T-helper 2 cell treated with Interferon-gamma antibody and Interleukin-4, amounts not matched to agents 5 μg/mL and 100 μg/mL, for 36 hours (primary cell): Measurements from ENCODE around the gene DKK1.

Experiments
- DNase-seq: peaks from one replicate; pipeline ENCODE4 v3.0.0; 2021; ENCODE audit warnings: low spot score
- H3K27ac Mint-ChIP-seq: one replicate; pipeline ENCODE4 v1.8.0; 2021; ENCODE audit warnings: mild to moderate bottlenecking, mixed read lengths
- H3K27me3 Mint-ChIP-seq: one replicate; pipeline ENCODE4 v1.8.0; 2021; ENCODE audit warnings: low read depth, mixed read lengths
- H3K36me3 Mint-ChIP-seq: one replicate; pipeline ENCODE4 v1.8.0; 2021; ENCODE audit warnings: low read depth, mixed read lengths
- H3K4me1 Mint-ChIP-seq: one replicate; pipeline ENCODE4 v1.8.0; 2021; ENCODE audit warnings: low read depth, mixed read lengths
- H3K4me3 Mint-ChIP-seq: one replicate; pipeline ENCODE4 v1.8.0; 2022; ENCODE audit warnings: mild to moderate bottlenecking, moderate library complexity, mixed read lengths
- H3K9me3 Mint-ChIP-seq: one replicate; pipeline ENCODE4 v1.8.0; 2021; ENCODE audit warnings: mixed read lengths

DKK1 gene

GRCh38 chr10:52313933-52314821 lies at the start of gene DKK1:
DKK1 (plus strand) TSS chr10:52314281; CDS start chr10:52314435, 154 bp downstream.
- Mint-ChIP-seq H3K9me3 (no peaks in the 10 kb centered on the region), H3K27me3 (peaks cover 55% of the 10 kb centered on the region), H3K4me1 (peaks cover 11% of the 10 kb centered on the region), H3K27ac (no peak within 1 kb of the TSS), H3K4me3 (peak within 1 kb of the TSS; percentile 59), H3K36me3 (no peaks in the 10 kb centered on the region)
- DNase-seq, result peak; percentile 9

- Mint-ChIP-seq H3K27me3 (no peaks in the 10 kb centered on the region), H3K36me3 (no peaks in the 10 kb centered on the region), H3K9me3 (no peaks in the 10 kb centered on the region), H3K27ac (no peak overlapping the region), H3K4me1 (no peaks in the 10 kb centered on the region), H3K4me3 (no peak overlapping the region)
- DNase-seq, result no peak
These were observed 48.8 kb upstream of the DKK1 start for GRCh38 chr10:52265131-52265926.

GRCh38 chr10:52266858-52267257 lies 47.2 kb upstream of the DKK1 start:
- H3K27me3 Mint-ChIP-seq, result no peaks in the 10 kb centered on the region
- H3K9me3 Mint-ChIP-seq, result no peaks in the 10 kb centered on the region
- no peak overlapping the region for H3K4me3 Mint-ChIP-seq
- no peak overlapping the region for H3K27ac Mint-ChIP-seq
- no peaks in the 10 kb centered on the region for H3K4me1 Mint-ChIP-seq
- no peaks in the 10 kb centered on the region for H3K36me3 Mint-ChIP-seq
- no peak for DNase-seq

- H3K4me1 Mint-ChIP-seq, result no peaks in the 10 kb centered on the region
- H3K9me3 Mint-ChIP-seq, result no peaks in the 10 kb centered on the region
- no peak for DNase-seq
- no peaks in the 10 kb centered on the region for H3K27me3 Mint-ChIP-seq
- H3K4me3 Mint-ChIP-seq, result no peak overlapping the region
- no peak overlapping the region for H3K27ac Mint-ChIP-seq
- H3K36me3 Mint-ChIP-seq, result no peaks in the 10 kb centered on the region
These were observed 45.3 kb upstream of the DKK1 start for GRCh38 chr10:52268790-52269189.

GRCh38 chr10:52269233-52269632 lies 44.8 kb upstream of the DKK1 start:
- Mint-ChIP-seq H3K36me3 (no peaks in the 10 kb centered on the region), H3K27ac (no peak overlapping the region), H3K4me1 (no peaks in the 10 kb centered on the region), H3K9me3 (no peaks in the 10 kb centered on the region), H3K4me3 (no peak overlapping the region), H3K27me3 (no peaks in the 10 kb centered on the region)
- no peak for DNase-seq

- DNase-seq, result no peak
- Mint-ChIP-seq H3K9me3 (peaks cover 13% of the 10 kb centered on the region), H3K4me1 (no peaks in the 10 kb centered on the region), H3K27ac (no peak overlapping the region), H3K36me3 (no peaks in the 10 kb centered on the region), H3K4me3 (no peak overlapping the region), H3K27me3 (no peaks in the 10 kb centered on the region)
These were observed 37.9 kb upstream of the DKK1 start for GRCh38 chr10:52276163-52276562.

- no peaks in the 10 kb centered on the region for H3K27me3 Mint-ChIP-seq
- H3K27ac Mint-ChIP-seq, result no peak overlapping the region
- no peak overlapping the region for H3K4me3 Mint-ChIP-seq
- no peaks in the 10 kb centered on the region for H3K36me3 Mint-ChIP-seq
- no peak for DNase-seq
- no peaks in the 10 kb centered on the region for H3K4me1 Mint-ChIP-seq
- H3K9me3 Mint-ChIP-seq, result peaks cover 13% of the 10 kb centered on the region
These were observed 37.1 kb upstream of the DKK1 start for GRCh38 chr10:52276986-52277385.

GRCh38 chr10:52279546-52279945 lies 34.5 kb upstream of the DKK1 start:
- no peaks in the 10 kb centered on the region for H3K36me3 Mint-ChIP-seq
- H3K4me3 Mint-ChIP-seq, result no peak overlapping the region
- no peaks in the 10 kb centered on the region for H3K27me3 Mint-ChIP-seq
- H3K27ac Mint-ChIP-seq, result no peak overlapping the region
- H3K4me1 Mint-ChIP-seq, result no peaks in the 10 kb centered on the region
- DNase-seq, result no peak
- H3K9me3 Mint-ChIP-seq, result peaks cover 13% of the 10 kb centered on the region

GRCh38 chr10:52280051-52280450 lies 34.0 kb upstream of the DKK1 start:
- Mint-ChIP-seq H3K27ac (no peak overlapping the region), H3K9me3 (peaks cover 13% of the 10 kb centered on the region), H3K4me1 (no peaks in the 10 kb centered on the region), H3K4me3 (no peak overlapping the region), H3K36me3 (no peaks in the 10 kb centered on the region), H3K27me3 (no peaks in the 10 kb centered on the region)
- no peak for DNase-seq

GRCh38 chr10:52283174-52283573 lies 30.9 kb upstream of the DKK1 start:
- H3K36me3 Mint-ChIP-seq, result no peaks in the 10 kb centered on the region
- H3K4me3 Mint-ChIP-seq, result no peak overlapping the region
- no peak for DNase-seq
- H3K27ac Mint-ChIP-seq, result no peak overlapping the region
- H3K9me3 Mint-ChIP-seq, result no peaks in the 10 kb centered on the region
- no peaks in the 10 kb centered on the region for H3K27me3 Mint-ChIP-seq
- H3K4me1 Mint-ChIP-seq, result no peaks in the 10 kb centered on the region

- Mint-ChIP-seq H3K4me1 (no peaks in the 10 kb centered on the region), H3K4me3 (no peak overlapping the region), H3K27me3 (no peaks in the 10 kb centered on the region), H3K27ac (no peak overlapping the region), H3K36me3 (no peaks in the 10 kb centered on the region), H3K9me3 (no peaks in the 10 kb centered on the region)
- no peak for DNase-seq
These were observed 29.6 kb upstream of the DKK1 start for GRCh38 chr10:52284416-52285013.

- H3K27me3 Mint-ChIP-seq, result no peaks in the 10 kb centered on the region
- H3K4me1 Mint-ChIP-seq, result no peaks in the 10 kb centered on the region
- H3K27ac Mint-ChIP-seq, result no peak overlapping the region
- H3K4me3 Mint-ChIP-seq, result no peak overlapping the region
- H3K9me3 Mint-ChIP-seq, result no peaks in the 10 kb centered on the region
- DNase-seq, result no peak
- no peaks in the 10 kb centered on the region for H3K36me3 Mint-ChIP-seq
These were observed 26.2 kb upstream of the DKK1 start for GRCh38 chr10:52287866-52288265.

GRCh38 chr10:52297747-52298146 lies 16.3 kb upstream of the DKK1 start:
- Mint-ChIP-seq H3K36me3 (no peaks in the 10 kb centered on the region), H3K27ac (no peak overlapping the region), H3K9me3 (no peaks in the 10 kb centered on the region), H3K4me3 (no peak overlapping the region), H3K4me1 (no peaks in the 10 kb centered on the region), H3K27me3 (no peaks in the 10 kb centered on the region)
- no peak for DNase-seq
